B cell (primary cell): ENCODE data around the gene PLS3. TPM values are rescaled to one million over a fixed set of nuclear protein-coding genes. Genes with fewer than 3 reads are reported as not detected.

Source experiments
- ATAC-seq: fragments of 200-7000 bp; cut with Tn5 transposase; one replicate; pipeline ENCODE4 v1.10.0; 2021; ENCODE audit warnings: low read depth, mild to moderate bottlenecking, moderate number of reproducible peaks, moderate library complexity
- CTCF ChIA-PET: fragments of 350-600 bp; sonication (Branson Sonifier 250); formaldehyde crosslinking; loops from one replicate; lab custom pipeline; 2021; ENCODE audit warnings: antibody characterized with exemption, inconsistent platforms; lab: Charles Lee
- POLR2A ChIA-PET: fragments of 350-600 bp; sonication (Branson Sonifier 250); formaldehyde crosslinking; loops from one replicate; lab custom pipeline; 2021; ENCODE audit warnings: antibody characterized with exemption; lab: Charles Lee
- DNase-seq: peaks from one replicate; pipeline ENCODE4 v3.0.0; 2013
- H2AFZ ChIP-seq: 2 replicates; pipeline ENCODE4 v1.6.1; 2012; ENCODE audit warnings: mild to moderate bottlenecking, low read depth, low read length; ENCODE audit not compliant: insufficient read depth, poor library complexity, severe bottlenecking
- H3K27ac ChIP-seq, 2 donors: 1 replicate in 1 of 2; 2 replicates in 1 of 2; pipeline ENCODE4 v1.5.1; 2012 to 2013; ENCODE audit warnings: low read length in 2 of 2, mild to moderate bottlenecking in 2 of 2, moderate library complexity in 1 of 2
- H3K27me3 ChIP-seq, 4 experiments: fragments of 200-600 bp in 1 of 4; sonication (generic) in 1 of 4; replicated peaks in 1 of 4; 1 replicate in 2 of 4; 2 replicates in 2 of 4; pipeline versions ENCODE4 v1.6.1 to v1.7.0; 2013 to 2016; ENCODE audit warnings: low read length in 3 of 4, mild to moderate bottlenecking in 2 of 4, mixed read lengths in 1 of 4, moderate library complexity in 1 of 4; ENCODE audit not compliant: insufficient read depth in 4 of 4, control insufficient read depth in 3 of 4; ENCODE audit errors: control extremely low read depth in 1 of 4
- H3K36me3 ChIP-seq, 2 experiments: replicated peaks in 1 of 2; 1 replicate in 1 of 2; 2 replicates in 1 of 2; pipeline versions ENCODE4 v1.6.1 to v1.7.1; 2013; ENCODE audit warnings: low read length in 1 of 2; ENCODE audit not compliant: insufficient read depth in 2 of 2, control insufficient read depth in 1 of 2; ENCODE audit errors: control extremely low read depth in 1 of 2, extremely low read depth in 1 of 2
- H3K4me1 ChIP-seq, 2 donors: fragments of 200-600 bp in 1 of 2; sonication (generic) in 1 of 2; 1 replicate in 1 of 2; 2 replicates in 1 of 2; pipeline versions ENCODE4 v1.5.1 to v1.6.1; 2013 to 2017; ENCODE audit warnings: low read length in 2 of 2; ENCODE audit not compliant: control insufficient read depth in 2 of 2, insufficient read depth in 2 of 2
- H3K4me2 ChIP-seq: replicated peaks from 2 replicates; pipeline ENCODE3; 2012; ENCODE audit warnings: mild to moderate bottlenecking, low read depth, low read length; ENCODE audit not compliant: poor library complexity, severe bottlenecking
- H3K4me3 ChIP-seq, 5 experiments: fragments of 200-600 bp in 1 of 5; sonication (generic) in 1 of 5; 1 replicate in 3 of 5; 2 replicates in 2 of 5; pipeline versions ENCODE4 v1.5.1 to v1.7.0; 2011 to 2016; ENCODE audit warnings: low read length in 4 of 5, mild to moderate bottlenecking in 4 of 5, low read depth in 2 of 5, control low read depth in 1 of 5, moderate library complexity in 1 of 5; ENCODE audit not compliant: insufficient read depth in 1 of 5; ENCODE audit errors: control extremely low read depth in 1 of 5, extremely low read depth in 1 of 5
- H3K79me2 ChIP-seq: fragments of 200-600 bp; sonication (generic); one replicate; pipeline ENCODE4 v1.6.0; 2016; ENCODE audit warnings: low read length; ENCODE audit not compliant: control insufficient read depth, insufficient read depth
- H3K9ac ChIP-seq: fragments of 200-600 bp; sonication (generic); 2 replicates; pipeline ENCODE4 v1.6.1; 2017; ENCODE audit warnings: mild to moderate bottlenecking, low read length, moderate library complexity
- H3K9me3 ChIP-seq, 3 donors: one replicate each; pipeline versions ENCODE4 v1.6.1 to v1.7.1; 2013; ENCODE audit warnings: low read length in 2 of 3; ENCODE audit not compliant: control insufficient read depth in 2 of 3, insufficient read depth in 1 of 3; ENCODE audit errors: control extremely low read depth in 1 of 3
- H4K20me1 ChIP-seq: 2 replicates; pipeline ENCODE4 v1.6.0; 2012; ENCODE audit warnings: mild to moderate bottlenecking, low read length; ENCODE audit not compliant: insufficient read depth, control insufficient read depth, poor library complexity, severe bottlenecking
- H3K27ac Mint-ChIP-seq: one replicate; pipeline ENCODE4 v1.8.0; 2021; ENCODE audit warnings: mixed read lengths
- H3K27me3 Mint-ChIP-seq: one replicate; pipeline ENCODE4 v1.8.0; 2021; ENCODE audit warnings: mixed read lengths
- H3K4me1 Mint-ChIP-seq: one replicate; pipeline ENCODE4 v1.8.0; 2021; ENCODE audit warnings: mixed read lengths
- H3K4me3 Mint-ChIP-seq: one replicate; pipeline ENCODE4 v1.8.0; 2021; ENCODE audit warnings: mixed read lengths
- H3K9me3 Mint-ChIP-seq: one replicate; pipeline ENCODE4 v1.8.0; 2022; ENCODE audit warnings: mixed read lengths; ENCODE audit not compliant: insufficient read depth
- CTCF ChIP-seq: fragments of 200-600 bp; IDR thresholded peaks from one replicate; pipeline ENCODE4 v1.8.0; 2022; ENCODE audit warnings: antibody characterized with exemption, mild to moderate bottlenecking
- EZH2 ChIP-seq: IDR thresholded peaks from 2 replicates; pipeline ENCODE4 v1.6.1; 2012; ENCODE audit warnings: borderline replicate concordance, low read depth, mild to moderate bottlenecking, moderate library complexity, low read length; ENCODE audit not compliant: insufficient read depth, poor library complexity, severe bottlenecking
- WGBS: methylation state at CpG from one replicate; pipeline ENCODE4 v1.1.5; 2013; ENCODE audit warnings: missing lambda C conversion rate; ENCODE audit not compliant: insufficient coverage; 5-methylcytosine and 5-hydroxymethylcytosine counted together
- intact Hi-C: fragments of 100-400 bp; cut with micrococcal nuclease; formaldehyde crosslinking; loops from one replicate; pipeline ENCODE4 v1.10.0; 2022
- polyA plus RNA-seq: library from polyadenylated mRNA; depleted of rRNA; stranded (reverse); fragments of >200 nt; gene quantifications from 2 replicates; pipeline ENCODE4 v1.2.3, GENCODE V29; 2012
- total RNA-seq, 2 donors: library from RNA; stranded (reverse); fragments of 120-200 nt in 1 of 2; gene quantifications; 1 replicate in 1 of 2; 2 replicates in 1 of 2; pipeline versions ENCODE4 v1.2.3 to v1.2.4, GENCODE V29; 2013 to 2022

The PLS3 gene
- total and polyA plus RNA-seq, 2 donors (not counting 1 experiment from before 2014, with no cell fraction given), result not detected

DNA sequence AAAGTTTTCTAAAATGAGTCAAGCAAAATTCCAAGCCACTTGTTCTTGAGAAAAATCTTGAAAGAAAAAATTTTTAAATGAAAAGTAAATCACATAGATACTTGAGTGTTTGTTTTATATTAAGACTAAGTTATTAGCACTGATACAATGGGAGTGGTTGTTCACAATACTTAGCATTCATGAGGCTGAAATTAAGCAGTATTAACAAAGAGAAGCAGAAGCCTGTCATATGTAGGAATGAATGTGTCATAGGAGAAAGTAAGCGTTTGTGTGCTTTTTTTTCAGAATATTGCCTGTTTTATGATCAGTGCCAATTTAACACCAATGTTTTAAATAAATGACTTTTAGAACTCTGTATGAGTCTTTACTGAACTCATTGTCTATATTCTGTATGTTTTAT lies 37.6 kb downstream of the PLS3 start:
- Histone ChIP-seq H3K4me1 (no peaks in the 10 kb centered on the region), H2AFZ (no peak overlapping the region), H3K9me3 (no peaks in the 10 kb centered on the region), H3K27ac (no peak overlapping the region), H4K20me1 (no peaks in the 10 kb centered on the region), H3K27me3 (no peaks in the 10 kb centered on the region), H3K36me3 (no peaks in the 10 kb centered on the region), H3K79me2 (no peaks in the 10 kb centered on the region), H3K4me2 (no peak overlapping the region), H3K4me3 (no peak overlapping the region), H3K9ac (no peak overlapping the region)
- ChIA-PET POLR2A (no interaction called here), CTCF (no interaction called here)
- no peaks in the 10 kb centered on the region for H3K9me3 Mint-ChIP-seq
- ATAC-seq (no peak), DNase-seq (no peak)
- no CpG with 5 or more reads among the region's 1 CpG for WGBS
- TF ChIP-seq EZH2, result no peak
- TF ChIP-seq CTCF, result no peak
- H3K4me1 Mint-ChIP-seq, result no peaks in the 10 kb centered on the region
- no peak overlapping the region for H3K4me3 Mint-ChIP-seq
- intact Hi-C loops, result no loop called here
- H3K27me3 Mint-ChIP-seq, result no peaks in the 10 kb centered on the region
- H3K27ac Mint-ChIP-seq, result no peak overlapping the region

DNA sequence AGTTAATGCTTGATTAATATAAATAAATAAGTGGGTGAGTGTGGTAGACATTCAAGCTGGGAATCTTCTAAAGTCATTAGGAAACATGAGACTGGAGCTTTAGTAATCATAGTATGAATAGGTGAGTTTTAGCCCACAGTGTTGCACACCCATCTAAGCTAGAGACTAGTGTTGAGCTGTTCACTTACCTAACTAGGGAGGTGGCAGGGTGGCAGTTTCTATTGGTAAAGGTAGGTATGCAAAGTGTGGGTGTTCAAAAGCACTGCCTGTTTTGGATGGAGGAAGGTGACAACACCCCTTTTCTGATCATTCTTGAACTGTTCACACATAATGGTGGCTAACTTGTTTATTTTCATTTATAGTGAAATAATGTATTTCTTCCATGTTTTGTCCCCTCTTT lies 41.3 kb downstream of the PLS3 start:
- H3K27me3 ChIP-seq, result no peaks in the 10 kb centered on the region
- no peaks in the 10 kb centered on the region for H3K9me3 ChIP-seq
- TF ChIP-seq EZH2 (no peak), CTCF (no peak)
- H3K79me2 ChIP-seq, result no peaks in the 10 kb centered on the region
- Mint-ChIP-seq H3K4me1 (no peaks in the 10 kb centered on the region), H3K27ac (no peak overlapping the region), H3K27me3 (no peaks in the 10 kb centered on the region), H3K4me3 (no peak overlapping the region), H3K9me3 (no peaks in the 10 kb centered on the region)
- ATAC-seq (no peak), DNase-seq (no peak)
- H2AFZ ChIP-seq, result no peak overlapping the region
- POLR2A ChIA-PET, result no interaction called here
- no peak overlapping the region for H3K4me2 ChIP-seq
- no peak overlapping the region for H3K9ac ChIP-seq
- H3K36me3 ChIP-seq, result no peaks in the 10 kb centered on the region
- H4K20me1 ChIP-seq, result no peaks in the 10 kb centered on the region
- CTCF ChIA-PET, result no interaction called here
- no peak overlapping the region for H3K27ac ChIP-seq
- no peaks in the 10 kb centered on the region for H3K4me1 ChIP-seq
- H3K4me3 ChIP-seq, result no peak overlapping the region
- intact Hi-C loops, result no loop called here
